ENCODE results near the gene MALT1. TPM values are rescaled to one million over a fixed set of nuclear protein-coding genes. Genes with fewer than 3 reads are reported as not detected.

The MALT1 gene
- total RNA-seq, 4 donors from 2014 or later: 9.9 to 24.8 (median 12.9) TPM

- TF ChIP-seq, protein P1, sequence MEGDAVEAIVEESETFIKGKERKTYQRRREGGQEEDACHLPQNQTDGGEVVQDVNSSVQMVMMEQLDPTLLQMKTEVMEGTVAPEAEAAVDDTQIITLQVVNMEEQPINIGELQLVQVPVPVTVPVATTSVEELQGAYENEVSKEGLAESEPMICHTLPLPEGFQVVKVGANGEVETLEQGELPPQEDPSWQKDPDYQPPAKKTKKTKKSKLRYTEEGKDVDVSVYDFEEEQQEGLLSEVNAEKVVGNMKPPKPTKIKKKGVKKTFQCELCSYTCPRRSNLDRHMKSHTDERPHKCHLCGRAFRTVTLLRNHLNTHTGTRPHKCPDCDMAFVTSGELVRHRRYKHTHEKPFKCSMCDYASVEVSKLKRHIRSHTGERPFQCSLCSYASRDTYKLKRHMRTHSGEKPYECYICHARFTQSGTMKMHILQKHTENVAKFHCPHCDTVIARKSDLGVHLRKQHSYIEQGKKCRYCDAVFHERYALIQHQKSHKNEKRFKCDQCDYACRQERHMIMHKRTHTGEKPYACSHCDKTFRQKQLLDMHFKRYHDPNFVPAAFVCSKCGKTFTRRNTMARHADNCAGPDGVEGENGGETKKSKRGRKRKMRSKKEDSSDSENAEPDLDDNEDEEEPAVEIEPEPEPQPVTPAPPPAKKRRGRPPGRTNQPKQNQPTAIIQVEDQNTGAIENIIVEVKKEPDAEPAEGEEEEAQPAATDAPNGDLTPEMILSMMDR (IDR thresholded peaks at IDR 0.05 in 4 of 5, conservative IDR thresholded peaks at IDR 0.05 in 1 of 5): no peak
- no peak for TF ChIP-seq POLR2A (IDR thresholded peaks at IDR 0.05)
- no peak overlapping the region for H3K27ac ChIP-seq
- intact Hi-C loops (cut with DNase I; ENCODE audit: low total_unique reads): loop anchor here (1.0 kb wide), 1 partner anchor 132 kb away; no protein-coding TSS in a partner anchor
- H3K36me3 ChIP-seq: no peaks in the 10 kb centered on the region
- H3K4me3 ChIP-seq: no peak overlapping the region
- no peaks in the 10 kb centered on the region for H3K27me3 ChIP-seq
- no peak for ATAC-seq
- H3K4me1 ChIP-seq: peaks cover 0 to 3% of the 10 kb centered on the region in 2 donors
- in situ Hi-C loops (cut with MboI; ENCODE audit: low sequenced_read_pairs in 4 of 4): loop anchor here in 3 of 4 donors (5.0 to 25.0 kb wide), 2 partner anchors 124 to 129 kb away; no protein-coding TSS in a partner anchor
- DNase-seq: no peak
- H3K9me3 ChIP-seq: no peaks in the 10 kb centered on the region
Measured at GRCh38 chr18:58660915-58661314, 10.3 kb upstream of the MALT1 start.

DNA sequence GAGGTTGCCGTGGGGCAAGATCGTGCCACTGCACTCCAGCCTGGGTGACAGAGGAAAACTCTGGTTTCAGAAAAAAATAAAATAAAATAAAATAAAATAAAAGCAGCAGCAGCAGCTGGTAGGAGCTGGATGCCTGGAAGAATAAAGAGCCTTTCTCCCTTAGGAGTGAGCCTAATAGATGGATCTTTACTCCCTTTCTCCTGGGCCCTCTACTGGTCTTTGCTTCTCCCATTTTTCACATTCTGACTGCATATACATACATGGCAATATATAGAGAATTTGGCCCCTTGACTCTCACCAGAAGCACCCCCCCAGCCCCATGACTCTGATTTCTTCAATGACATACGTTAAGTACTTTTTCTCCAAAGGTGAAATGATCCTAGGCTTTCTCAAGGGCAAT is 9.8 kb upstream of the MALT1 start:
- intact Hi-C loops (cut with DNase I; ENCODE audit: low total_unique reads): loop anchor here (1.0 kb wide), 1 partner anchor 132 kb away; no protein-coding TSS in a partner anchor
- ATAC-seq: peak; percentile 70 to 73
- in situ Hi-C loops (cut with MboI; ENCODE audit: low sequenced_read_pairs in 4 of 4): loop anchor here in 3 of 4 donors (5.0 to 25.0 kb wide), 2 partner anchors 124 to 129 kb away; no protein-coding TSS in a partner anchor

DNA sequence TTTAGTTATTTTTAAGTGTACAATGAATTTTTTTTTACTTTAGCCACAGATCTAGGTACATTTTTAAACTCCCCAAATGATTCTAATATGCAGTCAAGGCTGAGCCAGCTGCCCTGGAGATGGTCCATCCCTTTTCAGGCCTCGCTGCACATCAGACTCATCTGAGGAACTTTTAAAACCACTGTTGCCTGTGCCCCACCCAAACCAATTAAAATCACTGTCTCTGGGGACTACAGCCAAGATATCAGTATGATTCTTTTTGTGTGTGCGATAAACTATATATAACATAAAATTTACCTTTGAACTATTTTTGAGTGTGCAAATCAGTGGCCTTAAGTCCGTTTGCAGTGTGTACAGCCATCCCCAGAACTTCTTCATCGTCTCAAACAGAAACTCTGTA is 9.1 kb upstream of the MALT1 start:
- ATAC-seq: no peak
- no peaks in the 10 kb centered on the region for H3K36me3 ChIP-seq
- H3K27ac ChIP-seq: no peak overlapping the region
- no peak for DNase-seq
- in situ Hi-C loops (cut with MboI; ENCODE audit: low sequenced_read_pairs in 4 of 4) (loop anchor here in 3 of 4 donors (5.0 to 25.0 kb wide), 2 partner anchors 125 to 130 kb away; no protein-coding TSS in a partner anchor), intact Hi-C loops (cut with DNase I; ENCODE audit: low total_unique reads) (no loop called here)
- no peaks in the 10 kb centered on the region for H3K9me3 ChIP-seq
- H3K4me1 ChIP-seq: peaks cover 0 to 3% of the 10 kb centered on the region in 2 donors
- no peak for TF ChIP-seq POLR2A (IDR thresholded peaks at IDR 0.05)
- TF ChIP-seq, protein P1 (IDR thresholded peaks at IDR 0.05 in 4 of 5, conservative IDR thresholded peaks at IDR 0.05 in 1 of 5): no peak
- no peak overlapping the region for H3K4me3 ChIP-seq
- H3K27me3 ChIP-seq: no peaks in the 10 kb centered on the region

More for the DNA sequence above, 9.8 kb upstream of the MALT1 start:
- DNase-seq: no peak
- peaks cover 0 to 3% of the 10 kb centered on the region in 2 donors for H3K4me1 ChIP-seq
- no peaks in the 10 kb centered on the region for H3K27me3 ChIP-seq
- no peaks in the 10 kb centered on the region for H3K9me3 ChIP-seq
- no peak overlapping the region for H3K4me3 ChIP-seq
- H3K27ac ChIP-seq: no peak overlapping the region
- TF ChIP-seq, protein P1 (IDR thresholded peaks at IDR 0.05 in 4 of 5, conservative IDR thresholded peaks at IDR 0.05 in 1 of 5): peak in 3 of 5 experiments; percentile 41 to 46 (median 45)
- TF ChIP-seq POLR2A (IDR thresholded peaks at IDR 0.05): no peak
- no peaks in the 10 kb centered on the region for H3K36me3 ChIP-seq

DNA sequence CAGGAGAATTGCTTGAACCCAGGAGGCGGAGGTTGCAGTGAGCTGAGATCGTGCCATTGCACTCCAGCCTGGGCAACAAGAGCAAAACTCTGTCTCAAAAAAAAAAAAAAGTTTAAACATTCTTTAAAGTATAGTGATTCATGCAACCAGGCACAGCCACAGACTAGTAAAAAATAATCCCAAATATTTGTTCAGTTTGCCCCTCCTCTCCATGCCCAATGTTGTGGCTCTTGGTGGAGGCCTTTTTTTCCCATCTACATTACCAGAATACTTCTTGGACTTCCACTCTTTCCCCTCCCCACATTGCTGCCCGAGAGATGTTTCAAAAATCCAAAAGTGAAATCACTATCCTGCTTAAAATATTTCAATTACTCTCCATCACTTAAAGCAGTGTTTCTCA is 5.1 kb upstream of the MALT1 start:
- in situ Hi-C loops (cut with MboI; ENCODE audit: low sequenced_read_pairs in 4 of 4): loop anchor here in 2 of 4 donors (25.0 kb wide), 1 partner anchor 129 kb away; no protein-coding TSS in a partner anchor
- TF ChIP-seq, protein P1 (IDR thresholded peaks at IDR 0.05 in 4 of 5, conservative IDR thresholded peaks at IDR 0.05 in 1 of 5): no peak
- no peak for TF ChIP-seq POLR2A (IDR thresholded peaks at IDR 0.05)
- no peak for ATAC-seq
- Histone ChIP-seq H3K9me3 (no peaks in the 10 kb centered on the region), H3K4me1 (peaks cover 0 to 7% of the 10 kb centered on the region in 2 donors), H3K27me3 (no peaks in the 10 kb centered on the region), H3K27ac (no peak overlapping the region), H3K36me3 (no peaks in the 10 kb centered on the region), H3K4me3 (no peak overlapping the region)
- DNase-seq: no peak
- intact Hi-C loops (cut with DNase I; ENCODE audit: low total_unique reads): no loop called here
